Thyroid gland (tissue), 4 donors: ENCODE data around the gene RILPL2.

Source experiments
- CTCF ChIP-seq, 6 experiments: fragments of 200-600 bp in 3 of 6; fragments of 450-650 bp in 3 of 6; sonication (generic) in 3 of 6; IDR thresholded peaks; one replicate each; pipeline ENCODE4 v1.5.1; 2016 to 2019; ENCODE audit warnings: antibody characterized with exemption in 6 of 6, mild to moderate bottlenecking in 2 of 6, inconsistent platforms in 1 of 6, moderate library complexity in 1 of 6
- POLR2A ChIP-seq, 2 donors: fragments of 450-650 bp; IDR thresholded peaks; one replicate each; pipeline ENCODE4 v1.6.1; 2017; ENCODE audit warnings: antibody characterized with exemption in 2 of 2, mild to moderate bottlenecking in 2 of 2, moderate library complexity in 1 of 2

GRCh38 chr12:123387508-123388176 lies 48.8 kb downstream of the RILPL2 start:
- TF ChIP-seq CTCF (IDR thresholded peaks at IDR 0.05) (no peak), POLR2A (IDR thresholded peaks at IDR 0.05) (no peak)
